Osteocyte (in vitro differentiated cells): Measurements from ENCODE around the gene CBR1. TPM values are rescaled to one million over a fixed set of nuclear protein-coding genes. Genes with fewer than 3 reads are reported as not detected.

ENCODE experiments used
- DNase-seq: peaks from one replicate; pipeline ENCODE4 v3.0.0; 2021; ENCODE audit warnings: mixed read lengths; ENCODE audit not compliant: unreplicated experiment; ENCODE audit errors: extremely low spot score
- H3K27ac Mint-ChIP-seq: one replicate; pipeline ENCODE4 v1.8.0; 2021; ENCODE audit warnings: mild to moderate bottlenecking, mixed read lengths; ENCODE audit not compliant: unreplicated experiment
- H3K27me3 Mint-ChIP-seq: one replicate; pipeline ENCODE4 v1.8.0; 2021; ENCODE audit warnings: mixed read lengths; ENCODE audit not compliant: unreplicated experiment
- H3K36me3 Mint-ChIP-seq: one replicate; pipeline ENCODE4 v1.8.0; 2021; ENCODE audit warnings: mixed read lengths; ENCODE audit not compliant: unreplicated experiment
- H3K4me1 Mint-ChIP-seq: one replicate; pipeline ENCODE4 v1.8.0; 2021; ENCODE audit warnings: mixed read lengths; ENCODE audit not compliant: unreplicated experiment
- H3K4me3 Mint-ChIP-seq: one replicate; pipeline ENCODE4 v1.8.0; 2021; ENCODE audit warnings: mild to moderate bottlenecking, moderate library complexity, mixed read lengths; ENCODE audit not compliant: unreplicated experiment
- H3K9me3 Mint-ChIP-seq: one replicate; pipeline ENCODE4 v1.8.0; 2021; ENCODE audit warnings: mixed read lengths; ENCODE audit not compliant: unreplicated experiment
- total RNA-seq: library from RNA; stranded (reverse); gene quantifications from 2 replicates; pipeline ENCODE4 v1.2.1, GENCODE V29; 2021
- TF ChIP-seq, protein P1 (sequence below): fragments of 200-600 bp; sonication (generic); IDR thresholded peaks from 2 replicates; pipeline ENCODE4 v1.5.0; 2021; ENCODE audit warnings: antibody characterized with exemption, mild to moderate bottlenecking, moderate library complexity

CBR1 gene
- total RNA-seq, 1 donor from 2014 or later: 17.2 TPM

DNA sequence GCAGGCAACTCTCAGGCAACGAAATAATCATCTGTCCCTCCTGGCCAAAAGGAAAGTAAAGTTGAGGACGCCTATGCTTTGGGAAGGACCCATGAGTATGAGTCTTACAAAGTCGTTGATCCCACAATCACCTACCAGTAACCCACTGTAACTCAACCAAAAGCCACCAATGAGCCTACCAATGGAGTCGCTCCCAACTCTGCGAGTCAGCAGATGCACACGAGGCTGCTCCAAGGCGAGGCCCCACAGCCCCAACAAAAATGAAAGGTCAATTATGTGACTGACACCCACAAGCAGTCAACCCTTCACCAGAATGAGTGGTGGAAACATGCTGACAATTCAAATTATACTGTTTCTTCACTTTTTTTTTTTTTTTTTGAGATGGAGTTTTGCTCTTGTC is 21.5 kb upstream of the CBR1 start:
- Mint-ChIP-seq H3K27me3 (no peaks in the 10 kb centered on the region), H3K27ac (no peak overlapping the region), H3K9me3 (no peaks in the 10 kb centered on the region), H3K4me3 (no peak overlapping the region), H3K36me3 (peaks cover 60% of the 10 kb centered on the region), H3K4me1 (no peaks in the 10 kb centered on the region)
- TF ChIP-seq, protein P1, sequence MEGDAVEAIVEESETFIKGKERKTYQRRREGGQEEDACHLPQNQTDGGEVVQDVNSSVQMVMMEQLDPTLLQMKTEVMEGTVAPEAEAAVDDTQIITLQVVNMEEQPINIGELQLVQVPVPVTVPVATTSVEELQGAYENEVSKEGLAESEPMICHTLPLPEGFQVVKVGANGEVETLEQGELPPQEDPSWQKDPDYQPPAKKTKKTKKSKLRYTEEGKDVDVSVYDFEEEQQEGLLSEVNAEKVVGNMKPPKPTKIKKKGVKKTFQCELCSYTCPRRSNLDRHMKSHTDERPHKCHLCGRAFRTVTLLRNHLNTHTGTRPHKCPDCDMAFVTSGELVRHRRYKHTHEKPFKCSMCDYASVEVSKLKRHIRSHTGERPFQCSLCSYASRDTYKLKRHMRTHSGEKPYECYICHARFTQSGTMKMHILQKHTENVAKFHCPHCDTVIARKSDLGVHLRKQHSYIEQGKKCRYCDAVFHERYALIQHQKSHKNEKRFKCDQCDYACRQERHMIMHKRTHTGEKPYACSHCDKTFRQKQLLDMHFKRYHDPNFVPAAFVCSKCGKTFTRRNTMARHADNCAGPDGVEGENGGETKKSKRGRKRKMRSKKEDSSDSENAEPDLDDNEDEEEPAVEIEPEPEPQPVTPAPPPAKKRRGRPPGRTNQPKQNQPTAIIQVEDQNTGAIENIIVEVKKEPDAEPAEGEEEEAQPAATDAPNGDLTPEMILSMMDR: no peak
- no peak for DNase-seq

DNA sequence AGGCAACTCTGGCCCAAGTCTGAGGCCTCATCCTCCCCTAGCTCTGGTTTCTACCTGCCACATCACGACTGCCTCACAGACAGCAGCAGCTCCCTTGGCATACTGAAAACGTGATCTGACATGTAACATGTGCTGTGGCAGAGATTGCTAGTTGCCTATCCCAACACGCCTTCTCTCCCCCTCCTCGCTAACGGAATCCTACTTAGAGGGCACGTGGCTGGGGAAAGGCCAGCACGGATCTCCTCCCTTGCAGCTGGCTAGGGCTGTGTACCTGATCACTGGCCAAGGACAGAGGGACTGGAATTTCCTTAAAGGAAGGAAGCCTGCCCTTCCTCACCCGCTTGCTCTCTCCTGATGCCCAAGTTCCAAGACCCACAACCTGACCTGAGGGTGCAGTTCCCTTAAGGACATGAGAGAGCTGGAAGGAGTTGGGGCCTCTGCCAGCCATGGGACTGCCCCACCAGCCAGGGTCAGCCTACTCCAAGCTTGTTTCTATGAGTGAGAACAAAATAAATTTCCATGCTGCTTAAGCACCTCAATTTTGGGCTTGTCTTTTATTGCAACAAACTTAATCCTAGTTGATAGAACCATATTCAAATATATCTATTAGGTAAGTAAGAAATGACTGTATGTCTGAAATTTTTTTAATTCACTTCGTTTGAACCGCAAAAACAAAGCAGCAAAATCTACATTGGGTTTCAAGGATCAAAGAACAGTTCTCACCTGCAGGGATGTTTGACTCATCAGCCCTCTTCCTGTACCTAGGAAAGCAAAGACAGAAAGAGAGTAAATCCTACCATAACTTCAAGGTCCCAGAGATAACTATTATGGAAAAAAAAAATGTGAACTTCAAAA is 16.7 kb upstream of the CBR1 start:
- TF ChIP-seq, protein P1: no peak
- H3K27ac Mint-ChIP-seq: no peak overlapping the region
- no peaks in the 10 kb centered on the region for H3K9me3 Mint-ChIP-seq
- H3K4me3 Mint-ChIP-seq: no peak overlapping the region
- H3K27me3 Mint-ChIP-seq: no peaks in the 10 kb centered on the region
- no peak for DNase-seq
- H3K4me1 Mint-ChIP-seq: peaks cover 7% of the 10 kb centered on the region
- H3K36me3 Mint-ChIP-seq: peaks cover 59% of the 10 kb centered on the region

DNA sequence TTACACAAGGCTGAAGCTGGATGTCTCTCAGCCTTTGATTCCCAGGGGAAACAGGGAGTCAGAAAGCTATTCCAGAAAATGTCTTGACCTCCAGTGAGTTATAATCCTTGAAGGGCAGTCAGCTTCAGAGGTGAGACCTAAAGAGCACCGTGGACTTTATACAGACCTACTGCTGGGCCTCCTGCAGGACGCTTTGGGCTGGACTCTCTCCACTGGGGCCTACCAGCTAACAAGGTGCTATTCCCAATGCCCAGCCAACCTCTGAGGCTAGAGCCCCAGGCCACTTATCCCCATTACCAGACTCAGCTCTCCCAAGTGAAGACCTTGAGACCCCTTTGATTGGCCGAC is 16.1 kb upstream of the CBR1 start:
- no peaks in the 10 kb centered on the region for H3K27me3 Mint-ChIP-seq
- H3K9me3 Mint-ChIP-seq: no peaks in the 10 kb centered on the region
- H3K36me3 Mint-ChIP-seq: peaks cover 57% of the 10 kb centered on the region
- no peak overlapping the region for H3K4me3 Mint-ChIP-seq
- no peak for DNase-seq
- peaks cover 9% of the 10 kb centered on the region for H3K4me1 Mint-ChIP-seq
- TF ChIP-seq, protein P1: no peak
- no peak overlapping the region for H3K27ac Mint-ChIP-seq

DNA sequence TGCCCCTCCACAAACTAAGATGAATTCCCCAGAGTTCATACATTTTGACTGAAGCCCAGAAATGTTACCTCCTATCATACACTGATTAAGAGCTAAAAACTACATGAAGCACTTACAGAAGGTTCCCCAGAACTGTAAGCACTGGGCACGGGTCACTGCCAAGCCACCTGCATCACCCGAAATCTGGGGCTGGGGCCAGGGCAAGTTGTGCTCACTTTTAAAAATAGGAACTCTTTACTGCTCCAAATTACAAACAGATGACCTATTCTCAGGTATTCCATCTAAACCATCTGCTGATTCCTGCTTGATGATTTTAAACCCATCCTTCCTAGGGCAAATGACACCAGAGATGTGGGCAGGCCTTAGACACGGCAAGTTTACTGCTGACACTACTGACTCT is 14.3 kb upstream of the CBR1 start:
- no peaks in the 10 kb centered on the region for H3K9me3 Mint-ChIP-seq
- DNase-seq: no peak
- H3K27me3 Mint-ChIP-seq: no peaks in the 10 kb centered on the region
- TF ChIP-seq, protein P1: no peak
- H3K36me3 Mint-ChIP-seq: peaks cover 44% of the 10 kb centered on the region
- H3K4me1 Mint-ChIP-seq: peaks cover 10% of the 10 kb centered on the region
- no peak overlapping the region for H3K27ac Mint-ChIP-seq
- no peak overlapping the region for H3K4me3 Mint-ChIP-seq

DNA sequence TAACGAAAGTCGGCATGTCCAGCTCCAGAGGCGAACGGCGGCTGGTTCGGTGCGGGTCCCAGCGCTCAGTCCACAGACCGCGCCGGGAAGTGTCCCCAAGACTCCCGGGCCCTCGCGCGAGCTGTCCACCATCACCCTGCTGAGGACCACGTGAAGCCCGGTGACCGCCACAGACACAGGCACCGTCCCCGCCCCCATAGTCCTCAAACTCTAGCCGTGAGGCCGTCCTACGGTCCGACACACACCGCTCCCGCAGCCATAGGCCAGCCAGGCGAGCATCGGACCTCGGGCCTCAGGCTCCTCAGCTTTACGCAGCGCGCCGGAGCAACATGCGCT is 10.0 kb upstream of the CBR1 start:
- Mint-ChIP-seq H3K4me3 (peak overlapping the region; percentile 92), H3K4me1 (peaks cover 15% of the 10 kb centered on the region), H3K36me3 (peaks cover 22% of the 10 kb centered on the region), H3K9me3 (no peaks in the 10 kb centered on the region), H3K27ac (peak overlapping the region; percentile 93), H3K27me3 (no peaks in the 10 kb centered on the region)
- DNase-seq: peak; percentile 83
- TF ChIP-seq, protein P1: no peak
